C4-2B (cell line): Measurements from ENCODE around the gene CTPS1.
A peak's percentile ranks its signal among the peaks of the same experiment; 100 is the strongest.

Experiments
- H3K27ac ChIP-seq: fragments of 450-650 bp; 2 replicates; pipeline ENCODE4 v1.5.1; 2017
- CTCF ChIP-seq: fragments of 450-650 bp; conservative IDR thresholded peaks from 2 replicates; pipeline ENCODE4 v1.5.1; 2017; ENCODE audit warnings: mild to moderate bottlenecking
- ZFX ChIP-seq: fragments of 450-650 bp; IDR thresholded peaks from 2 replicates; pipeline ENCODE4 v1.6.1; 2017

The CTPS1 gene

GRCh38 chr1:40979241-40980067 lies at the start of gene CTPS1:
Gene CTPS1 (plus strand): TSS chr1:40979696. CDS start chr1:40983291, 3,595 bp downstream.
- H3K27ac ChIP-seq = peak within 1 kb of the TSS; percentile 98
- TF ChIP-seq CTCF = peak; percentile 44
- TF ChIP-seq ZFX = no peak

DNA sequence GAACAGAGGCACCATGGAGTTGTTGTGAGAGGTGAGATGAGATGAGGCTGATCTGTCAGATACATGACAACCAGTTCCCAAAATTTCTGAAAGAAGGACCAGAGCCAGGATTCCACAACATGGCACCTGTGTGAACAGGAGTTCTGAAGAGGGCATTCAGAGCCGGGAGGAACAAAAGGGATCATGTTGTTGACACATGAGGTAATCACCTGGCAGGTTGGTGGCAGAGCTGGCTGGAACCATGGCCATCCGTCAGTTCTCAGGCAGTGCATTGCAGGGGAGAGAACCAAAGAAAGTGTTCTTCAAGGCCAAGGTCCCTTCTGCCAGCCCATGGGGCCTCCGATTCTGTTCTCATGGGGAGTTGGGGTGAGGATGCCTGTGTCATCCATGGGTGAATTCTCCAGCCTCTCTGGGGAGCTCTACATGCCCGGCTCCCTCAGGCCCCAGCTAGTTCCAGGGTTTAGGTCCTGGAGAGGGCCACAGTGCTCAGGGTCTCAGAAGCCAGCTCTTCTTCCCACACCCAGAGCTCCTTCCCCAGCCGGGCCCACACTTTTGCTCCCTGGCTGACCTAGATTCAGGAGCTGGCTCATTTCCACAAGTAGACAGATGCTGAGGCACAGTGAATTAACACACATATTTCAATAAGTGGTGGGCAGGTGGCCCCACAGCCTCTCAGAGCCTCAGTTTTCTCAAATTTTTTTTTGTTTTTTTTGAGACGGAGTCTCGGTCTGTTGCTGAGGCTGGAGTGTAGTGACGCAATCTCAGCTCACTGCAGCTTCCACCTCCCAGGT lies 49.1 kb upstream of the CTPS1 start:
- TF ChIP-seq ZFX (no peak), CTCF (no peak)
- no peak overlapping the region for H3K27ac ChIP-seq

- H3K27ac ChIP-seq = no peak overlapping the region
- TF ChIP-seq CTCF = no peak
- TF ChIP-seq ZFX = no peak
Observed at GRCh38 chr1:40931601-40932000, 47.9 kb upstream of the CTPS1 start.

GRCh38 chr1:40932006-40932405 lies 47.5 kb upstream of the CTPS1 start:
- no peak overlapping the region for H3K27ac ChIP-seq
- no peak for TF ChIP-seq ZFX
- no peak for TF ChIP-seq CTCF

GRCh38 chr1:40936931-40937339 lies 42.6 kb upstream of the CTPS1 start:
- TF ChIP-seq CTCF = no peak
- TF ChIP-seq ZFX = no peak
- H3K27ac ChIP-seq = no peak overlapping the region

GRCh38 chr1:40938393-40938792 lies 41.1 kb upstream of the CTPS1 start:
- no peak overlapping the region for H3K27ac ChIP-seq
- TF ChIP-seq ZFX = no peak
- TF ChIP-seq CTCF = no peak

DNA sequence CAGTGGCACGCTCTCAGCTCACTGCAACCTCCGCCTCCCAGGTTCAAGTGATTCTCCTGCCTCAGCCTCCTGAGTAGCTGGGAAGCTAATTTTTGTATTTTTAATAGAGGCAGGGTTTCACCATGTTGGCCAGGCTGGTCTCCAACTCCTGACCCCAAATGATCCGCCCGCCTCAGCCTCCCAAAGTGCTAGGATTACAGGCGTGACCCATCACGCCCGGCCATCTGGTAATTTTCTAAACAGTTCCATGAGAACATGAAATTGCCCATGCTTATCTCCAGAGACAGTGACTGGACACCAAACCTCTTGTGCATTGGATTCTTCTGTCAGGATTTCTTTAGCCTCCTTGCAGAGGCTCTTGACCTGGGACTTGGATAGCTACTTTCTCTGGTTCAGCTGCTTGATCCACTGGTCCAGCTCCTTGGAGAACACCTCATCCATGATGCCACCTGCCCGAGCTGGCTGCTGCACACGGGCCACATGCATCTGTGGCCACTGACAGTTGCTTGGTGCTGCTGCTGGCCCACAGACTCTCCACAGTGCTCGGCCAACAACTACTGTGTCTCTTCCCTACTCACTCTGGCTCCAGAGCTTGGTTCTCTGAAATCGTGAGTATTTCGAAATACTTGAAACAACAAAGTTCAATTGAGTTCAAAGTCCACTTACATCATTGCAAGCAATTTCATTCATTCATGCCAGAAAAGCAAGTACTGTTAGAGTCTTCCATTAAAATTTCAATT lies 40.0 kb upstream of the CTPS1 start:
- H3K27ac ChIP-seq = no peak overlapping the region
- no peak for TF ChIP-seq CTCF
- no peak for TF ChIP-seq ZFX
